K562 (cell line): ENCODE data around the gene VWA3A. TPM values are rescaled to one million over a fixed set of nuclear protein-coding genes. Genes with fewer than 3 reads are reported as not detected.

Experiments used
- ATAC-seq: fragments of 200-7000 bp; cut with Tn5 transposase; 3 replicates; pipeline ENCODE4 v1.9.1; 2020; ENCODE audit warnings: moderate library complexity
- BruUV-seq: library from RNA; stranded (reverse); fragments of 400-500 nt; replicated peaks from 2 replicates; lab custom pipeline; 2021; lab: Mats Ljungman, UMichigan
- CTCF ChIA-PET: fragments of 300-600 bp; formaldehyde crosslinking; extraction: SDS; loops from one replicate; lab custom pipeline; 2021; ENCODE audit warnings: low intra/inter-chr PET ratio; lab: Yijun Ruan, JAX
- POLR2A ChIA-PET: fragments of 300-600, 350-650 bp; sonication (Branson Sonifier 250); formaldehyde crosslinking; extraction: SDS; loops from one replicate; lab custom pipeline; 2021; ENCODE audit warnings: antibody characterized with exemption, inconsistent platforms; lab: Yijun Ruan, JAX
- DNase-seq, 4 experiments: peaks; one replicate each; pipeline versions ENCODE4 v3.0.0 to v3.0.0-alpha.2; 2011 to 2018; ENCODE audit warnings: low spot score in 3 of 4, mixed read lengths in 3 of 4; ENCODE audit errors: extremely low read depth in 1 of 4
- FAIRE-seq: peaks from 2 replicates; lab custom pipeline; 2011; peaks lifted over from hg19 to GRCh38; lab: Jason Lieb, UNC
- H2AFZ ChIP-seq: 2 replicates; pipeline ENCODE4 v1.6.0; 2011; ENCODE audit warnings: low read depth, low read length, control low read depth, inconsistent platforms
- H3K27ac ChIP-seq: fragments of 200-600 bp; 3 replicates; pipeline ENCODE4 v1.8.0; 2011; ENCODE audit warnings: low read depth, mild to moderate bottlenecking, control low read depth, inconsistent platforms, low read length, moderate library complexity, mixed read lengths; ENCODE audit errors: extremely low read depth
- H3K27me3 ChIP-seq, 2 experiments: fragments of 300-600 bp in 1 of 2; 2 replicates in 1 of 2; 3 replicates in 1 of 2; pipeline versions ENCODE4 v1.6.0 to v1.8.0; 2011; ENCODE audit warnings: inconsistent platforms in 2 of 2, low read length in 2 of 2, mild to moderate bottlenecking in 1 of 2, mixed read lengths in 1 of 2, moderate library complexity in 1 of 2; ENCODE audit not compliant: control insufficient read depth in 2 of 2, insufficient read depth in 2 of 2
- H3K36me3 ChIP-seq: fragments of 300-600 bp; 3 replicates; pipeline ENCODE4 v1.8.0; 2011; ENCODE audit warnings: mild to moderate bottlenecking, low read length, inconsistent platforms; ENCODE audit not compliant: control insufficient read depth, insufficient read depth
- H3K4me1 ChIP-seq, 2 experiments: fragments of 200-600 bp in 1 of 2; replicated peaks in 1 of 2; 2 replicates in 1 of 2; 3 replicates in 1 of 2; pipeline versions ENCODE4 v1.5.1 to v1.8.0; 2011; ENCODE audit warnings: inconsistent platforms in 2 of 2, low read length in 2 of 2, mild to moderate bottlenecking in 1 of 2, mixed read lengths in 1 of 2, moderate library complexity in 1 of 2; ENCODE audit not compliant: control insufficient read depth in 2 of 2, insufficient read depth in 2 of 2
- H3K4me2 ChIP-seq: 2 replicates; pipeline ENCODE4 v1.6.1; 2011; ENCODE audit warnings: low read length, control low read depth, inconsistent platforms, mixed read lengths; ENCODE audit not compliant: insufficient read depth
- H3K4me3 ChIP-seq: fragments of 200-600 bp; sonication (generic), shearing (Covaris generic); 2 replicates; pipeline ENCODE4 v1.5.1; 2016; ENCODE audit warnings: control low read depth, inconsistent platforms
- H3K79me2 ChIP-seq: fragments of 200-600 bp; 3 replicates; pipeline ENCODE4 v1.8.0; 2011; ENCODE audit warnings: low read length, inconsistent platforms; ENCODE audit not compliant: control insufficient read depth, insufficient read depth
- H3K9ac ChIP-seq, 2 experiments: 2 replicates each; pipeline versions ENCODE4 v1.6.0 to v1.6.1; 2011; ENCODE audit warnings: low read depth in 2 of 2, low read length in 2 of 2, control low read depth in 1 of 2, inconsistent platforms in 1 of 2, mild to moderate bottlenecking in 1 of 2, mixed read lengths in 1 of 2; ENCODE audit not compliant: insufficient read depth in 1 of 2
- H3K9me1 ChIP-seq: one replicate; pipeline ENCODE4 v1.6.0; 2011; ENCODE audit warnings: inconsistent platforms, mild to moderate bottlenecking, low read length, moderate library complexity; ENCODE audit not compliant: control insufficient read depth, insufficient read depth
- H3K9me3 ChIP-seq: replicated peaks from 2 replicates; pipeline ENCODE4 v1.5.1; 2011; ENCODE audit warnings: low read depth, low read length, inconsistent platforms; ENCODE audit not compliant: control insufficient read depth, insufficient read depth
- H4K20me1 ChIP-seq: replicated peaks from 2 replicates; pipeline ENCODE4 v1.6.1; 2011; ENCODE audit warnings: low read length, inconsistent platforms, mixed read lengths; ENCODE audit not compliant: control insufficient read depth, insufficient read depth
- ESRRA ChIP-seq: fragments of 450-650 bp; IDR thresholded peaks from 2 replicates; pipeline ENCODE4 v1.6.1; 2014; ENCODE audit warnings: low read depth, mild to moderate bottlenecking, moderate library complexity, borderline replicate concordance
- ETV5 ChIP-seq: sonication (generic); formaldehyde crosslinking; IDR thresholded peaks from 2 replicates; pipeline ENCODE4 v1.4.0; 2020; ENCODE audit warnings: low read depth, mild to moderate bottlenecking, missing genetic modification reagents
- ZNF449 ChIP-seq: fragments of 250-450 bp; sonication (Bioruptor Pico); IDR thresholded peaks from 2 replicates; pipeline ENCODE4 v1.8.0; 2022; ENCODE audit warnings: moderate library complexity, mild to moderate bottlenecking, inconsistent platforms
- WGBS: fragments of 100-300 bp; shearing (Covaris generic); methylation state at CpG from one replicate; pipeline ENCODE4 v1.1.6; 2016; ENCODE audit warnings: low coverage, mixed read lengths; ENCODE audit not compliant: insufficient coverage; ENCODE audit errors: missing lambda C conversion rate; 5-methylcytosine and 5-hydroxymethylcytosine counted together
- in situ Hi-C: fragments of 300-500 bp; cut with MboI; formaldehyde crosslinking; loops from 4 replicates; pipeline ENCODE4 v1.15.0; 2018; ENCODE audit warnings: inconsistent platforms, mixed read lengths
- intact Hi-C: fragments of 100-400 bp; cut with micrococcal nuclease; formaldehyde crosslinking; loops from 2 replicates; pipeline ENCODE4 v1.14.2; 2022
- polyA plus RNA-seq, 8 experiments: library from polyadenylated mRNA; depleted of rRNA in 4 of 8; stranded (reverse) in 5 of 8; unstranded in 3 of 8; fragments of >200 nt; fragmentation: Nextera tagmentation in 2 of 8; fragmentation: Illumina TruSeq in 1 of 8; extraction: Ambion mirVana in 2 of 8; extraction: Trizol in 1 of 8; gene quantifications; 2 replicates each; pipeline versions ENCODE4 v1.2.1 to v1.2.3, GENCODE V29; 2011 to 2014; ENCODE audit warnings: inconsistent platforms in 1 of 8, missing spikeins in 1 of 8
- total RNA-seq, 7 experiments: library from RNA; depleted of rRNA in 6 of 7; stranded (reverse); fragments of >200 nt in 6 of 7; fragmentation: Illumina TruSeq in 2 of 7; extraction: Trizol in 2 of 7; gene quantifications; 2 replicates each; pipeline versions ENCODE4 v1.2.1 to v1.2.3, GENCODE V29; 2011 to 2021; ENCODE audit warnings: low replicate concordance in 1 of 7

VWA3A gene
- total and polyA plus RNA-seq, 9 of the 15 experiments (the other 6 are each of a cell fraction or from before 2014, with no cell fraction given), result not detected

GRCh38 chr16:22184615-22184968 is 92.3 kb downstream of the VWA3A start:
- peak; percentile 76 for TF ChIP-seq ESRRA
- TF ChIP-seq ETV5 (CRISPR knock-in tag), result 0 out of 2 replicates have a peak, but pooled peaks have one; percentile 14
- TF ChIP-seq ZNF449, result no peak
- no peak for FAIRE-seq
- Histone ChIP-seq H2AFZ (no peak overlapping the region), H4K20me1 (no peaks in the 10 kb centered on the region; the same call in 1 of the 2 replicates), H3K36me3 (no peaks in the 10 kb centered on the region), H3K27me3 (peaks cover 27 to 54% of the 10 kb centered on the region in 2 experiments; a peak in 4 of 5 replicates), H3K4me3 (no peak overlapping the region), H3K4me2 (no peak overlapping the region), H3K79me2 (no peaks in the 10 kb centered on the region), H3K9ac (no peak overlapping the region), H3K27ac (no peak overlapping the region), H3K9me3 (no peaks in the 10 kb centered on the region), H3K4me1 (peaks cover 1 to 7% of the 10 kb centered on the region in 2 experiments; a peak in 3 of 5 replicates), H3K9me1 (no peaks in the 10 kb centered on the region)
- ChIA-PET CTCF (no interaction called here), POLR2A (interaction anchor here (0.7 kb wide), 2 partner anchors 137 to 231 kb away, joined by 3 to 5 read pairs; partner anchors contain the start of gene UQCRC2)
- no peak for DNase-seq
- no peak for ATAC-seq
- intact Hi-C loops, result no loop called here
- 29% methylated on average over 6 of the region's 6 CpGs for WGBS
- BruUV-seq, result no TSS peak
- in situ Hi-C loops, result loop anchor here (5.0 to 10.0 kb wide), 2 partner anchors 187 to 600 kb away; no protein-coding TSS in a partner anchor
